Memory B cell (primary cell): ENCODE data around the gene TOX3.

Experiments
- ATAC-seq: fragments of 150-1000 bp; cut with Tn5 transposase; 2 replicates; pipeline ENCODE4 v1.10.0; 2021; ENCODE audit warnings: low read depth, mild to moderate bottlenecking, moderate library complexity
- DNase-seq, 2 donors: peaks; one replicate each; pipeline ENCODE4 v3.0.0; 2022; ENCODE audit warnings: low spot score in 2 of 2
- H3K27ac Mint-ChIP-seq: one replicate; pipeline ENCODE4 v1.8.0; 2022; ENCODE audit warnings: mild to moderate bottlenecking, moderate library complexity, mixed read lengths
- H3K27me3 Mint-ChIP-seq: one replicate; pipeline ENCODE4 v1.8.0; 2022; ENCODE audit warnings: mixed read lengths
- H3K36me3 Mint-ChIP-seq: one replicate; pipeline ENCODE4 v1.8.0; 2022; ENCODE audit warnings: mild to moderate bottlenecking, mixed read lengths
- H3K4me1 Mint-ChIP-seq: one replicate; pipeline ENCODE4 v1.8.0; 2022; ENCODE audit warnings: mixed read lengths
- H3K4me3 Mint-ChIP-seq: one replicate; pipeline ENCODE4 v1.8.0; 2022; ENCODE audit warnings: mild to moderate bottlenecking, moderate library complexity, mixed read lengths
- H3K9me3 Mint-ChIP-seq: one replicate; pipeline ENCODE4 v1.8.0; 2022; ENCODE audit warnings: mixed read lengths

The TOX3 gene

GRCh38 chr16:52451971-52452421, 94.9 kb downstream of the TOX3 start:
- H3K9me3 Mint-ChIP-seq = peaks cover 4% of the 10 kb centered on the region
- H3K27me3 Mint-ChIP-seq = no peaks in the 10 kb centered on the region
- H3K4me1 Mint-ChIP-seq = no peaks in the 10 kb centered on the region
- no peak overlapping the region for H3K4me3 Mint-ChIP-seq
- H3K36me3 Mint-ChIP-seq = no peaks in the 10 kb centered on the region
- no peak for ATAC-seq
- H3K27ac Mint-ChIP-seq = no peak overlapping the region
- no peak for DNase-seq

DNA sequence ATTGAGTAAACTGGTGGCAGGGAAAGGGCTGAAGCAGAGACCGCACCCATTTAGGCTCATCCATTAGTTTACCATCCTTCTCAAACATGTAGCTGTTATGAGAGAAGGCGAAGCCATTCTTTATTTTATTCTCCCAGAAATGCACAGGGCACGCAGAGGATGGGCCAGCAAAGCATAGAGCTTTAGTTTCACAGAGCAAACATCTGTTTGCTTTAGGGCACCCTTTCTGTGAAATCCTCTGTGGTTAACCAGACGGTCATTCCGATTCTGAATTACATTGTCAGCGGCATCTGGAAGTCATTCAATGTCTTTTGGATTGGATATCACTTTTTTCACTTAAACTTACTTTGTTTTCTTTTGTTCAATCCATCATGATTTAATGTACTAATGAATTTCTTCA, 96.0 kb downstream of the TOX3 start:
- H3K4me1 Mint-ChIP-seq = no peaks in the 10 kb centered on the region
- H3K4me3 Mint-ChIP-seq = no peak overlapping the region
- no peaks in the 10 kb centered on the region for H3K27me3 Mint-ChIP-seq
- no peaks in the 10 kb centered on the region for H3K36me3 Mint-ChIP-seq
- no peak for DNase-seq
- no peak for ATAC-seq
- peaks cover 4% of the 10 kb centered on the region for H3K9me3 Mint-ChIP-seq
- H3K27ac Mint-ChIP-seq = no peak overlapping the region

- H3K27ac Mint-ChIP-seq = no peak overlapping the region
- H3K36me3 Mint-ChIP-seq = no peaks in the 10 kb centered on the region
- H3K4me3 Mint-ChIP-seq = no peak overlapping the region
These were observed 96.7 kb downstream of the TOX3 start for GRCh38 chr16:52450241-52450640.

DNA sequence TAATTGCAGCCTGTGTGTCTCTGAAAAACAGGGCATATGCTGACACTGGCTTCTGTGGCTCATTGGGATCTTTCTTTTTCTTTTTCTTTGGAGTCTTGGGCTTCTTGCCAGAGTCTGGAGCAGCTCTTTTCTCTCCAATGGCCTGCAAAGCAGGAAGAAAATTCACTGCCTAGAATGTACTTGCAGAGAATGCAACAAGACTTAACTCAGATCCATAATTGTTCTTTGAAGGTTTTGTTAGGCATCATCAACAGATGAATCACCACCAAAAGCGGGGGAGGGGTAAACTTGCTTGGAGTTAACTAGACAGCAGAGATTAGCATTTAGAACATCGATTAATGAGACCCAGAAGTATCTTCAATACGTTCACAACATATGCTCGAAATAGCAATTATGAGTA, 100.9 kb downstream of the TOX3 start:
- Mint-ChIP-seq H3K4me3 (no peak overlapping the region), H3K27ac (no peak overlapping the region), H3K4me1 (no peaks in the 10 kb centered on the region), H3K9me3 (peaks cover 1% of the 10 kb centered on the region), H3K27me3 (no peaks in the 10 kb centered on the region), H3K36me3 (no peaks in the 10 kb centered on the region)
- ATAC-seq (no peak), DNase-seq (no peak)

More at GRCh38 chr16:52450241-52450640, 96.7 kb downstream of the TOX3 start:
- ATAC-seq (no peak), DNase-seq (no peak)
- Mint-ChIP-seq H3K27me3 (no peaks in the 10 kb centered on the region), H3K9me3 (peaks cover 1% of the 10 kb centered on the region), H3K4me1 (no peaks in the 10 kb centered on the region)

GRCh38 chr16:52441886-52442285, 105.1 kb downstream of the TOX3 start:
- Mint-ChIP-seq H3K27ac (no peak overlapping the region), H3K4me1 (no peaks in the 10 kb centered on the region), H3K27me3 (no peaks in the 10 kb centered on the region), H3K4me3 (no peak overlapping the region), H3K9me3 (peaks cover 6% of the 10 kb centered on the region), H3K36me3 (no peaks in the 10 kb centered on the region)
- ATAC-seq (no peak), DNase-seq (no peak)

- H3K9me3 Mint-ChIP-seq = peaks cover 6% of the 10 kb centered on the region
- H3K27me3 Mint-ChIP-seq = no peaks in the 10 kb centered on the region
- DNase-seq = no peak
- no peak overlapping the region for H3K4me3 Mint-ChIP-seq
- ATAC-seq = no peak
- no peaks in the 10 kb centered on the region for H3K4me1 Mint-ChIP-seq
- no peak overlapping the region for H3K27ac Mint-ChIP-seq
- H3K36me3 Mint-ChIP-seq = no peaks in the 10 kb centered on the region
These were observed 106.7 kb downstream of the TOX3 start for GRCh38 chr16:52440248-52440647.

GRCh38 chr16:52439750-52440149, 107.2 kb downstream of the TOX3 start:
- DNase-seq (no peak), ATAC-seq (no peak)
- no peaks in the 10 kb centered on the region for H3K27me3 Mint-ChIP-seq
- H3K9me3 Mint-ChIP-seq = peaks cover 6% of the 10 kb centered on the region
- no peaks in the 10 kb centered on the region for H3K4me1 Mint-ChIP-seq
- no peaks in the 10 kb centered on the region for H3K36me3 Mint-ChIP-seq
- H3K4me3 Mint-ChIP-seq = no peak overlapping the region
- H3K27ac Mint-ChIP-seq = no peak overlapping the region

- ATAC-seq = no peak
- Mint-ChIP-seq H3K27me3 (no peaks in the 10 kb centered on the region), H3K4me3 (no peak overlapping the region)
These were observed 107.7 kb downstream of the TOX3 start for GRCh38 chr16:52439171-52439701.

GRCh38 chr16:52437277-52437670, 109.7 kb downstream of the TOX3 start:
- no peaks in the 10 kb centered on the region for H3K36me3 Mint-ChIP-seq
- no peaks in the 10 kb centered on the region for H3K4me1 Mint-ChIP-seq

More at GRCh38 chr16:52439171-52439701, 107.7 kb downstream of the TOX3 start:
- no peak for DNase-seq
- H3K36me3 Mint-ChIP-seq = no peaks in the 10 kb centered on the region
- H3K4me1 Mint-ChIP-seq = no peaks in the 10 kb centered on the region
- no peak overlapping the region for H3K27ac Mint-ChIP-seq
- H3K9me3 Mint-ChIP-seq = peaks cover 6% of the 10 kb centered on the region

GRCh38 chr16:52436339-52437276, 110.3 kb downstream of the TOX3 start:
- Mint-ChIP-seq H3K4me1 (no peaks in the 10 kb centered on the region), H3K27me3 (no peaks in the 10 kb centered on the region), H3K36me3 (no peaks in the 10 kb centered on the region), H3K4me3 (no peak overlapping the region), H3K9me3 (peaks cover 6% of the 10 kb centered on the region), H3K27ac (no peak overlapping the region)
- DNase-seq (no peak), ATAC-seq (no peak)

More at GRCh38 chr16:52437277-52437670, 109.7 kb downstream of the TOX3 start:
- Mint-ChIP-seq H3K27me3 (no peaks in the 10 kb centered on the region), H3K27ac (no peak overlapping the region), H3K9me3 (peaks cover 6% of the 10 kb centered on the region), H3K4me3 (no peak overlapping the region)
- ATAC-seq (no peak), DNase-seq (no peak)

DNA sequence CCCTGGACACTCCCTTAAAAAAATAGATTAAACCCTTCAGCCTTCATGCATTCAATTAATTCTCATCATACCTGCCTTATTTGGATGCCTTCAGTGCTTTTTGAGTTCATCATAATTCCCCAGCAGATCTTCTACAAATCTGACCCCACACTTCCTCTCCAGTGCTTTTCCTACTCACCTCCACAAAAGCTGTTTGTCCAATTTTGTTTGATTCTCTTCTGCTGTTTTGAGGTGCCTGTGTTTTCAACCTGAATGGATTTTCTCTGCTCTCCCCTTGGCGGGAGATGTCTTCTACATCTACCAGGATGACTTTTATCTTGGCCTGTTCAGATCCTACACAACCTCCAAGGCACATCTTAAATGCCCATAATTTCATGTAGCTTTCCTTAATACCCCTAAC, 112.7 kb downstream of the TOX3 start:
- ATAC-seq (no peak), DNase-seq (no peak)
- Mint-ChIP-seq H3K36me3 (no peaks in the 10 kb centered on the region), H3K27me3 (no peaks in the 10 kb centered on the region), H3K9me3 (peaks cover 1% of the 10 kb centered on the region), H3K27ac (no peak overlapping the region), H3K4me1 (no peaks in the 10 kb centered on the region), H3K4me3 (no peak overlapping the region)

DNA sequence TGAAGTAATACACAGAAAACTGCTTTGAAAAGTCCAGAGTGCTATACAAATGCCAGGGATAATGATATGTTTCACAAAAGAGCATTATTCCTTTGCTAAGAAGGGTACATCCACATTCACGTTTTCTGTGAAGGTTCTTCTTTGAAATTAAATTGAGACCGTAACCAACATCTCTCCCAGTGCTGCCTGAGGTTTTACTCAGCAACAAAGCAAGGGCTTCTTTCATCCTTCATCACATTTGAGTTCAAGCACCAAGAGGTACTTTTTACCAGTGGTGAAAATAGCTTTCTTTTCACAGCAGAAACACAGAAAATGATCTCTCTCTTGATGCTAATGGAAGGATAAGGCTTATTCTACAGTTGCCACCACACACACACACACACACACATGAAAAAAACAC, 113.3 kb downstream of the TOX3 start:
- Mint-ChIP-seq H3K4me3 (no peak overlapping the region), H3K36me3 (no peaks in the 10 kb centered on the region), H3K27ac (no peak overlapping the region), H3K4me1 (no peaks in the 10 kb centered on the region), H3K27me3 (no peaks in the 10 kb centered on the region), H3K9me3 (no peaks in the 10 kb centered on the region)
- DNase-seq = no peak
- ATAC-seq = no peak

GRCh38 chr16:52424591-52424990, 122.4 kb downstream of the TOX3 start:
- H3K27ac Mint-ChIP-seq = no peak overlapping the region
- H3K4me3 Mint-ChIP-seq = no peak overlapping the region

GRCh38 chr16:52422307-52422706, 124.6 kb downstream of the TOX3 start:
- H3K27me3 Mint-ChIP-seq = no peaks in the 10 kb centered on the region

More at GRCh38 chr16:52424591-52424990, 122.4 kb downstream of the TOX3 start:
- Mint-ChIP-seq H3K36me3 (no peaks in the 10 kb centered on the region), H3K9me3 (no peaks in the 10 kb centered on the region), H3K4me1 (no peaks in the 10 kb centered on the region), H3K27me3 (no peaks in the 10 kb centered on the region)
- no peak for DNase-seq
- ATAC-seq = no peak

More at GRCh38 chr16:52422307-52422706, 124.6 kb downstream of the TOX3 start:
- Mint-ChIP-seq H3K27ac (no peak overlapping the region), H3K4me1 (no peaks in the 10 kb centered on the region), H3K36me3 (no peaks in the 10 kb centered on the region), H3K4me3 (no peak overlapping the region), H3K9me3 (peaks cover 2% of the 10 kb centered on the region)
- no peak for ATAC-seq
- no peak for DNase-seq
